Spleen (tissue), 3 donors: Measurements from ENCODE around the gene RAB3IL1.

ENCODE experiments used
- POLR2A ChIP-seq, 3 donors: fragments of 450-650 bp; IDR thresholded peaks; one replicate each; pipeline ENCODE4 v1.5.1; 2017; ENCODE audit warnings: antibody characterized with exemption in 3 of 3, mild to moderate bottlenecking in 1 of 3
- POLR2AphosphoS5 ChIP-seq, 3 donors: sonication (generic); formaldehyde crosslinking; IDR thresholded peaks; one replicate each; pipeline ENCODE4 v1.5.1; 2017; ENCODE audit warnings: antibody characterized with exemption in 3 of 3

DNA sequence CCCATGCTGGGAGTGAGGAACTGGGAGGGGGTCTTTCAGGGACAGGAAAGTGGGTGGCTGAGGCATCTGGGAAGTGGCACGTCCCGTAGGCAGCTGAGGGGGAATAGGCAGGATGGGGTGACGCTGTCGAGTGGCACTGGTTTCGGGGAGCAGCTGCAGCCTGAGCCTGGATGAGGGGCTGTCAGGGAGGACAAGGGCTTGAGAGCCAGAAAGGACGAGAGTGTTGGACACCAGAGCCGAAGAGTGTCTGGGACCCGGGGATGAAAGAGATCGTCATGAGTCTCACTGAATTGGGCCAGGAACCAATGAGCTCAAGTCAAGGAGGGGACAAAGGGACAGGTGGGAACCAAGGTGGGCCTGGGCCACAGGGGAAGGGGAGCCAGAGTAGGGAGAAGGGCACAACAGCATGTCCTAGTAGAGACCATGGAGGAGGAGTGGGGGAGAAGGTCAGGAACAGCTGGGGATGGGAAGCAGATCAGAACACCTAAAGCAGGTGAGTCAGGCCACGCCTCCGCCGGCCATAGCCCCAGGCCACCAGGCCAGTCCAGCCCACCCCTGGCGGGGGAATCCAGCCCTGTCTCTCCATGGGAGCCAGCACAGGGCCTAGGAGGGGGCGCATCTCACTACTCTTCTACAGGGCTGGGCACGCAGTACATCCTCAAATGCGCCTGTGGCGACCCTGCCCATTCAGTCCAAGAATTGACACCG lies 4.2 kb downstream of the RAB3IL1 start:
- TF ChIP-seq POLR2AphosphoS5 (IDR thresholded peaks at IDR 0.05) (no peak), POLR2A (IDR thresholded peaks at IDR 0.05) (no peak)
